ENCODE measurements around the gene TRIM43B.
"Not testable (repeated sequence)": the region's sequence is repeated elsewhere in the genome, so short reads cannot be mapped to it uniquely, and the experiment has no call there.

TRIM43B gene

GRCh38 chr2:95433373-95433772 lies 51.2 kb downstream of the TRIM43B start:
- DNase-seq = not testable (repeated sequence)

GRCh38 chr2:95429748-95430467 lies 54.6 kb downstream of the TRIM43B start:
- not testable (repeated sequence) for DNase-seq

GRCh38 chr2:95427196-95427867 lies 57.2 kb downstream of the TRIM43B start:
- DNase-seq = not testable (repeated sequence)
